Nucleus accumbens (tissue), 56 donors: ENCODE data around the gene ASB6.
"Not testable (repeated sequence)": the region's sequence is repeated elsewhere in the genome, so short reads cannot be mapped to it uniquely, and the experiment has no call there.

Experiments
- DNase-seq, 56 donors: peaks; one replicate each; lab custom pipeline; 2025; lab: John Stamatoyannopoulos, UW

The ASB6 gene

GRCh38 chr9:129669141-129669718, 27.3 kb upstream of the ASB6 start:
- DNase-seq, result no peak

DNA sequence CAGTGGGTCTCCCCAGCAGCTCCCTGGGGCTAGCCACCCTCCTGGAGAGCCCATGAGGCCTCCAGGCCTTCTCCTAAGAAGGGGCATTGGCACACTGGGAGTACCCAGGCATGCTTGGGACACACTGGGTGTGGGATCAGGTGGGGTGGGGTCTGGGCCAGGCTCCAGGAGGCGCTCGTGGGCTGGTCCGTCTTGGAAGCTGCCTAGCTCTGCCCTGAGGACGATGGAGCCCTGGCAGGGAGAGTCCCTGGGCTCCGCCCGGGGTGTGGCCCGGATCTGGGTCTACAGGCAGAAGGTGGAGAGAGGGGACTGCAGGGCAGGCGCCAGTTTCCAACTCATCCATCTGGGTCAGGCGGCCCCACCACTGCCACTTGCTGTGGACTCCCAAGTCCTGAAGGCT, 25.9 kb upstream of the ASB6 start:
- no peak for DNase-seq

DNA sequence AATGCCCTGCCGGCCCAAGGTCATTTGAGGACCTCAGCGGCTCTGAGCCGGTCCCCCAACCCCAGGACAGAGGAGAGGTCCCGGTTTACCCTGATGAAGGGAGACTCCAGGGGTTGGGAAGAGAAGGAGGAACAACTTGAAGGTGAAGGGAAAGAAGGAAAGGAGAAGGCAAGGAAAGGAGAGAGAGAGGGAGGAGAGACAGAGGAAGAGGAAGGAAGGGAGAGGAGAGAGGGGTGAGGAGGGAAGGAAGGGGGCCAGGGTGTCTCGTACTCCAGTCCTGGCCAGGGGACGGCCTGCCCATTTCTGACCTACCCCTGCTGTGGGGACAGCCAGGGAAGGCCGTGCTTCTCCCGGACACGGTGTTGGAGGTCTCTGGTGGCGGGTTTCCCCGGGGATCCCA, 25.4 kb upstream of the ASB6 start:
- no peak for DNase-seq

- DNase-seq, result no peak
Observed at GRCh38 chr9:129666575-129666974, 24.6 kb upstream of the ASB6 start.

DNA sequence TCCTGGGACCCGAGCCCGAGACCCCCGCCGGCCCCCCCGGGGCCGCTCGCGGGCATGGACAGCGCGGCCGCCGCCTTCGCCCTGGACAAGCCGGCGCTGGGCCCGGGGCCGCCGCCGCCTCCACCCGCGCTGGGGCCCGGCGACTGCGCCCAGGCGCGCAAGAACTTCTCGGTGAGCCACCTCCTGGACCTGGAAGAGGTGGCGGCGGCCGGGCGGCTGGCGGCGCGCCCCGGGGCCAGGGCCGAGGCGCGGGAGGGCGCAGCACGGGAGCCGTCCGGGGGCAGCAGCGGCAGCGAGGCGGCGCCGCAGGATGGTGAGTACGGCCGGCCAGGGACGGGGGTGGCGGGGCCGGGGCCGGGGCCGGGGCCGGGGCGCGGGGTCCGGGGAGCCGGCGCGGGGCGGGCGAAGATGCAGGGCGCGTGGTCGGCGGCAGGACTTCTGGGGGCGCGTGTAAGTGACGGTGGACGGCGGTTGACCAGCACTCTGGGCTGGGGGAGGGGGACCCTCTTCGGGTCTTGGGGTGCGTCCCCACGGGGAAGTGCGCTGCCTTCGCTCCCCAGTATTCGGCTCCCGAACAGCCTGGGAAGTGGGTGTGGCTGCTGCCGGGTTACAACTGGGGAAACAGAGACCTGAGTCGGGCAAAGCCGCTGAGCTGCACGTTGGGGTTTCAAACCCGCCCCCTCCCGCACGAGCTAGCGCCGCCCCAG, 24.0 kb upstream of the ASB6 start:
- no peak for DNase-seq

DNA sequence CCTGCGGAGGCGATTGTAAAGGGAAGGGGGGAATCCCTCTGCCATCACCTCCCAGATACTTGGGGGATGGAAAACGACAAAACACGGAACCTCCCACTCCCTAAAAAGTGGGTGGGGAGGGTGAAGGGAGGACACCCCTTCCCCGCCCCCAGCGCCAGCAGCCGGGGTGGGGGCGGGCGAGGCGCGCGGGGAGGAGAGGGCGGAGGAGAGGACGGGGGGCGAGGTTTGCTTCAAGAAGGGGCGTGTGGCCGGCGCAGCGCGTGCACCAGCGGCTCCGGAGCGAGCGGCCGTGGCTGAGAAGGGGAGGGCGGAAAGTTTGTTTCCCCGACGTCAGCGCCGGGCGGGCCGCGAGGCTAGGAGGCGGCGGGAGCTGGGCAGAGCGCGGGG, 23.4 kb upstream of the ASB6 start, which contains the start of gene PRRX2:
Gene PRRX2 (plus strand): TSS at position 259 of the 387 bp plus-strand sequence. CDS start 221 bp downstream, outside the sequence.
- peak in 1 of 56 donors; percentile 33 for DNase-seq

DNA sequence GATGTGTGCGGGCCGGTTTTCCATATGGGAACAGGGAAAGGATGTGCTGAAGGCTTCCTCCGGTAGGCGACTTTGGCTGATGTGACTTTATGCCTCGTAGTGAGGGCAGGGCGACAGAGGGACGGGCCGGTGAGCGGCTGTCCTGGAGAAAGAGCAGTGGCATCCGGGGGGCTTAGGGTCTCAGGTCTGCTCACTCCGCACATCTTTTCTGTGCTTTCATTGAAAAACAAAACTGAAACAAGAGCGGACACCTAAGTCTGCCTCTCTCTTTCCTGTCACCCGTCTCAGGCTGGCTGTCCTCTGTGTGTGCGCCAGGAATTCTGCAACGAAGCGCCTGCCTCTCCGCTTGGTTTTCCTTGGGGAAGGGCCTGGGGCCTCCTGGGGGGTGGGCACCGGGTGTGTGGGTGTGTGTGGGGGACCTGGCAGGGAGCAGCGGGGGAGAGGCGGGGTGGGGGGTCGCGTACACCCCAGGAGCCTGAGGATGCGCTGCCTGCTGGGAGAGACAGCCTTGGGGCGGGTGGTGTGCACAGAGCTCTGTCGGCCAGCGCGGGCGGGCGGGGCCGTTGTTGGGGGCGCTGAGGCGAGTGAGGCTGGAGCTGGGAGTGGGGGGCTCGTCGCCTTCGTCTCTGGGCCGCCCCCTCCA, 22.9 kb upstream of the ASB6 start:
- peak in 1 of 56 donors; percentile 33 for DNase-seq

GRCh38 chr9:129662239-129662638, 20.3 kb upstream of the ASB6 start:
- DNase-seq, result not testable (repeated sequence)

- no peak for DNase-seq
Observed at GRCh38 chr9:129661029-129661428, 19.1 kb upstream of the ASB6 start.

DNA sequence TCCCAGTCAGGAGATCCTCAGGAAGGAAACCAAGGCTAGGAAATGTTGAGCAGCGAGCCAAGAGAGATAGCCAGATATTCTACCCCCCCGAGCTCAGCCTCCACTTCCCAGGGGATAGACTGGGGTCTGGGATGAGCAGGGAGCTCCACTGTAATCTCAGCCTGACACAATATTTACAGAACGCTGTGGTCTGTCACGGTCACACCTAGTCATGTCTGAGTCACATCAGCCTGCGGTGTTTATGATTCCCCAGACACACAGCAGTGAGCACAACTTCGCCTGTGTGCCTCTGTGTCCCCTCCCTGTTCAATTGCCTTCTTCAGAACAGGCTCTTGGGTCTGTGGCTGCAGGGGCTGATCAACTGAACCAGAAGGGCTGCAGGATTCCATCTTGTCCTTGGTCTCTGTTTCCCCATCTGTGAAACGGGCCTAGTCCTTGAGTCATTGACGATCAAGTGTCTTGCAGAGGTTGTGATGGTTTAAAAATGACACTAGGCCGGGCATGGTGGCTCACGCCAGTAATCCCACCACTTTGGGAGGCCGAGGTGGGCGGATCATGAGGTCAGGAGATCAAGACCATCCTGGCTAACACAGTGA, 14.9 kb upstream of the ASB6 start:
- DNase-seq, result no peak

DNA sequence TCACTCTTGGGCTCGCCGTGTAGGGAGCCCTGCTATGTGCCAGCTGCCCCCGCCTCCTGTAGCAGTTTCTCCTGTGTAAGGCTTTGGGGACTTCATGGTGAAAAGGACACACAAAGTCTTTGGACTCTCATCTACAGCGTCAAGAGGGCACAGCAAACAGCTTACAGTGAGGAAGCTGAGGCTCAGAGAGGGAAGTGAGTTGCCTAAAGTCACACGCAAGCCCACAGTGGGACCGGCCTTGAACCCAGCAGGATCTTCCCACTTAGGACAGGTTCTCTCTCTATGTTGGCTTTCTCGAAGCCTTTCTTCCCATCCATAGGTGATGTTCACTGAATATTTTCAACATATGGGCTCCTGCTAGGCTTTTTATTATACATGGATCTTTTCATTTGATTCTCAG, 13.7 kb upstream of the ASB6 start:
- DNase-seq, result no peak

DNA sequence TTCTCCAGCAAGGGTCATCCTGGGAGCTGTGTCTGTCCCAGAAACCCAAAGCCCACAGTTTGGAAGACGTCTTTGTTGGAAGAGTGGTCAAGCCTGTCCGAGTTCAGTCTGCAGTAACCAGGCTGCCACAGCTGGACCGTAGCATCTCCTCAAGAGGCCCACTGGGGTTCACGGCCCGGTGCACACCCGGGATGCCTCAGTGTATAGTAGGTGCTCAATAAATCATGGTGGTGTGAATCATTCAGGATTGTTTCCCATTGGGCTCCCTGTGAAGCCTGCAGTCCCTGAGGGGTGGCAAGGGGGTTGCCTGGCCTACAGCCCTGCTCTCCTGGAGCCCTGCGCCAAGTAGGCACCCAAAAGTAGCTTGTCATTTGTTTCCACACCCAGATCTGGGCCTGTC, 13.2 kb upstream of the ASB6 start:
- no peak for DNase-seq

DNA sequence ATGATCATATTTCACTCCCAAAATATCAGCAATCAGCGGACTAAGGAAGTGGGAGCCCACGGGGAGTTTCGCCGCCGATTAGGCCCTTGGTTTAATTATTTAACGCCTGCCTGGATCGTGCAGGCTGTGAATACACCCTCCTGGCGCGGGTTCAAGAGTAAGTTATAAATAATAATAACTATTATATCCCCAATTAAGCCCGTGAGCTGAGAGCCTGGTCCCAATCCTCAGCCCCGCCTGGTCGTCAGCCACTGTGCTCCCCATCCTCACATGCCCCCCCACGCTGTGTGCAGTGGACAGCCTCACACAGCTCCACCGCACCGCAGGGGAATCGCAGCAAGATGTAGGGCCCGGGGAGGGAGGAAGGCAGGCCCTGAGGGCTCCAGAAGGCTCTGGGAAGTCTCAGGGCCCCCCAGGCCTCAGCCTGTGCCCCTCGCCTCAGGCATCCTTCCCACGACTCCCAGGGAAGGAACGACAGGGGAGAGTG, 12.6 kb upstream of the ASB6 start:
- DNase-seq, result no peak

DNA sequence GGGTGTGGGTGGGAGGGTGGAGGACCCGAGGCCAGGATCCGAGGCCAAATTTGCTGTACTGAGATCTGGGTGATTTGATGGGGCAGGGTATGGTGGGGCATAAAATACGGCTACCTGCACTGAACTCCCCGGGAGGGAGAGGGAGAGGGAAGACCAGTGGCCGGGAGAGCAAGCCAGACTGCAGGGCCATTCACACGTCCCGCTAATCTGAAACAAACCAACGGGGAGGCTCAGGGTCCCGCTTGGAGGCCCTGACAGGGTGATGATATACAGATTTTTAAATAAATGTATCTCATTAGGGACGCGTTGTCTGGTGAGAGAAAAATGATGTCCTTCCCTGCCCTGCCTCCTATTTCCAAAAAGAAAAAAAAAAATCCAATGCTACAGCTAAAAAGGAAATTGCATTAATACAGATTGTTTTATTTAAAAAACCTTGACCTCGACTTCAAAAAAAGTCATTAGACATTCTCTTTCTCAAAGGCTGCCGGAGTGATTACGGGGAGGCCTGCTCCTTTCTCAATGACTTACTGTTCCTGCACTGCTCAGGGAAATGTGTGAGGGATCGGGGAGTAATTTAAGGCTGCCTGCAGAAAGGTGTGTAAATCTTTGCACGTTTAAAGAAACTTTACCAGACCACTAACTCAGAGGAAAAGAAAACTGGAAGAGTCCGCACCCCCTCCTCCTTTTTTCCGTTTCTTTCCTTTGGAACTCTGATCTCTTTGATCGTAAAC, 12.0 kb upstream of the ASB6 start:
- DNase-seq, result no peak

DNA sequence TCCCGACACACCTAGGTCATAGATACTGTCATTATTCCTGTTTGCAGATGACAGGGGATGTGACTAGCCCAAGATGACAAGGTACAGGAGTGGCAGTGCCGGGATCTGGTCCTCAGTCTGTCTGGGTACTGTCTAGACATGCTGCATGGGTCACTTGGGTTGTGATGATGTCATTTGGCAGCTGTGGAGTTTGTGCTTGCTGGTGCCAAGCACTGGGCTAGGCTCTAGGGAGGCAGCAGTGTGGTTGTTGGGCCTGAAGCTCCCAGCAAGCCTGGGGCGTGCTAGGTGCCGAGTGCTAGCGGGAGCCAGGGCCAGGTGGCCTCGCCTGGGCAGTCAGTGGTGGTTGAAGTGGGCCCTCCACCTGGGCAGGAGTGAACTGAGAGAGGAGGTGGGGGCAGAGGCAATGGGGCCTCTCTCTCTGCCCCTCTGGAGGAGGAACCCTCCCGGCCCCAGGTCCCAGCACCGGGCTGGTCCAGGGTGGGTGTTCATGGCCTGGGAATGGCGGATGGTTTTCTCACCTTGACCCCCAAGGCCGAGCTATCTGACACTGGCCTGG, 8.8 kb upstream of the ASB6 start:
- peak in 5 of 56 donors; percentile 5 to 17 (median 11) for DNase-seq

DNA sequence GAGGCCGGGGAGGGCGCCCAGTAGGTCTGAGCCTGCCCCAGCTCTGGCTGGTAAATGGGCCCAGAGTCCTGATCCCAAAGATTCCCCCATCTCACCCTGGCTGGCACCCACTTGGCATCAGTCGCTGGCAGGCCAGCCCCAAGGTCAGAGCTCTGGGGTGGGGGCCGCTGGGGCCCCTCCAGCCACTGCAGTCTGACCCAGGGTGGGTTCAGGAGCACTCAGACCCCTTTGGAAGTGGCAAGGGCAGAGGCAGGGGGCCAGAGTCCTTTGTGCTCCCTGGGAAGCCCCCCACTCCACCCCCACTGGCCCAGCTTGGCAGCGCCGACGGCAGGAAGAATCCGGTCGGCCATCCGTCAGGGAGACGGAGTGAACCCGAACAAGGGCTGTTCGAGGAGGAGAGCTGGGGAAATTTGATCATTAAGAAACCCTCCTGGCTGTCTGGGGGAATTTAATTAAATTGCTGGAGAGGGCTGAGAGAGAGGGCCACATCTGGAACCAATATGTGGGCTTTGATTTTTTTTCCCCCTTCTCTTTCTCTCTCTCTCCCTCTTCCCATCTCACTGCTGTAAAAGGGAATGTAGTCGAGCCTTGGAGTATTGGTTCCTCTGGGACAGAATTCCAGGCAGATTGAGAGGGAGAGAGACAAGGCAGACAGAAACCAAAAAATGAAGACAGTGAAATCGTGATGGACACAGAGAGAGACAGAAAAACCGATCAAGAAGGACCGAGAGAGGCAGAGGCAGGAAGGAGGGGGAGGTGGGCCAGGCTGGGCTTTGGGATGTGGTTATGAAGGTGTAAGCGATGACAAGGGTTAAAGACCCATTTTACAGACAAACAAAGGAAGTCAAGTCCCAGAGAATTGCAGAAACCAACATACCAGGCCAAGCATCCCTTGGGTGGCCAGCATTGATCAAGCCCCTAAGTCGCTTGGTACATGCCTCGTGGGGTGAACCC, 8.1 kb upstream of the ASB6 start:
- no peak for DNase-seq

- DNase-seq, result no peak
Observed at GRCh38 chr9:129648764-129649115, 6.8 kb upstream of the ASB6 start.

- no peak for DNase-seq
Observed at GRCh38 chr9:129648092-129648763, 6.3 kb upstream of the ASB6 start.

DNA sequence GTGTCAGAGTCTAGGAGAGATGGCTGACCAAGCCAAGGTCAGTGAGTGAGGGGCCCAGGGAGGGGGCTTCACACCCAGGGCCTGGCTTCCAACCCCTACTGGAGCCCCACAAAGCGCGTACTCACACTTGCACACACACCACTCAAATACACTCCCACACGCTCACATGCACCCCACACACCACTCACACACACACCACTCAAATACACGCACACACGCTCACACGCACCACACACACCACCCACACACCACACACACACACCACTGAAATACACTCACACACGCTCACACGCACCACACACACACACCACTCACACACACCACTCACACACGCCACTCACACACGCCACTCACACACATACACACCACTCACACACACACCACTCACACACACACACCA, 5.7 kb upstream of the ASB6 start:
- DNase-seq, result no peak
